Measurements from ENCODE around the gene BEND5. TPM values are rescaled to one million over a fixed set of nuclear protein-coding genes. Genes with fewer than 3 reads are reported as not detected.

Gene BEND5
- total and polyA plus RNA-seq, 2 donors (not counting 1 experiment from before 2014, with no cell fraction given): 0.39 TPM; not detected in 1

- H3K9me3 ChIP-seq (ENCODE audit: control insufficient read depth, insufficient read depth, low read depth, low read length): no peaks in the 10 kb centered on the region
- H3K36me3 ChIP-seq (ENCODE audit: control insufficient read depth, insufficient read depth, low read length): no peaks in the 10 kb centered on the region
- H2AFZ ChIP-seq (ENCODE audit: low read length): no peak overlapping the region
- no peaks in the 10 kb centered on the region for H4K20me1 ChIP-seq (ENCODE audit: control insufficient read depth, extremely low read depth, insufficient read depth, low read length)
- no peak overlapping the region for H3K27ac ChIP-seq (ENCODE audit: insufficient read depth, low read length)
- no peak overlapping the region for H3K4me3 ChIP-seq (replicated peaks in 1 of 4; ENCODE audit: control extremely low read depth in 1 of 4, insufficient read depth in 1 of 4, low read depth in 3 of 4, low read length in 4 of 4)
- no peak for TF ChIP-seq CTCF (conservative IDR thresholded peaks at IDR 0.05 in 1 of 2, IDR thresholded peaks at IDR 0.05 in 1 of 2; ENCODE audit: low read depth in 1 of 2, low read length in 2 of 2)
- no peak for TF ChIP-seq EZH2 (IDR thresholded peaks at IDR 0.05; ENCODE audit: low read length, missing control alignments)
- H3K79me2 ChIP-seq (ENCODE audit: control insufficient read depth, insufficient read depth, low read length): no peaks in the 10 kb centered on the region
- DNase-seq (ENCODE audit: low read depth in 2 of 2): no peak
- no peaks in the 10 kb centered on the region for H3K4me1 ChIP-seq (ENCODE audit: control insufficient read depth, extremely low read depth, insufficient read depth, low read length)
- H3K9ac ChIP-seq (ENCODE audit: insufficient read depth, low read length): no peak overlapping the region
- no peaks in the 10 kb centered on the region for H3K27me3 ChIP-seq (ENCODE audit: control insufficient read depth, insufficient read depth, low read length)
- H3K4me2 ChIP-seq (ENCODE audit: extremely low read depth, insufficient read depth, low read length): no peak overlapping the region
Measured at GRCh38 chr1:48683839-48684238, 92.9 kb downstream of the BEND5 start.

GRCh38 chr1:48681476-48682305, 95.0 kb downstream of the BEND5 start:
- Histone ChIP-seq H3K27me3 (ENCODE audit: control insufficient read depth, insufficient read depth, low read length) (no peaks in the 10 kb centered on the region), H3K4me2 (ENCODE audit: extremely low read depth, insufficient read depth, low read length) (no peak overlapping the region), H3K79me2 (ENCODE audit: control insufficient read depth, insufficient read depth, low read length) (no peaks in the 10 kb centered on the region), H3K27ac (ENCODE audit: insufficient read depth, low read length) (no peak overlapping the region), H3K9me3 (ENCODE audit: control insufficient read depth, insufficient read depth, low read depth, low read length) (no peaks in the 10 kb centered on the region), H3K4me1 (ENCODE audit: control insufficient read depth, extremely low read depth, insufficient read depth, low read length) (no peaks in the 10 kb centered on the region), H3K9ac (ENCODE audit: insufficient read depth, low read length) (no peak overlapping the region), H2AFZ (ENCODE audit: low read length) (no peak overlapping the region), H3K4me3 (replicated peaks in 1 of 4; ENCODE audit: control extremely low read depth in 1 of 4, insufficient read depth in 1 of 4, low read depth in 3 of 4, low read length in 4 of 4) (no peak overlapping the region), H4K20me1 (ENCODE audit: control insufficient read depth, extremely low read depth, insufficient read depth, low read length) (no peaks in the 10 kb centered on the region), H3K36me3 (ENCODE audit: control insufficient read depth, insufficient read depth, low read length) (no peaks in the 10 kb centered on the region)
- no peak for TF ChIP-seq EZH2 (IDR thresholded peaks at IDR 0.05; ENCODE audit: low read length, missing control alignments)
- TF ChIP-seq CTCF (conservative IDR thresholded peaks at IDR 0.05 in 1 of 2, IDR thresholded peaks at IDR 0.05 in 1 of 2; ENCODE audit: low read depth in 1 of 2, low read length in 2 of 2): no peak
- peak; percentile 11 to 73 for DNase-seq (ENCODE audit: low read depth in 2 of 2)

GRCh38 chr1:48680411-48681035, 96.2 kb downstream of the BEND5 start:
- peak in 1 of 2 donors; percentile 43 for DNase-seq (ENCODE audit: low read depth in 2 of 2)
- Histone ChIP-seq H3K79me2 (ENCODE audit: control insufficient read depth, insufficient read depth, low read length) (no peaks in the 10 kb centered on the region), H3K36me3 (ENCODE audit: control insufficient read depth, insufficient read depth, low read length) (no peaks in the 10 kb centered on the region), H3K4me3 (replicated peaks in 1 of 4; ENCODE audit: control extremely low read depth in 1 of 4, insufficient read depth in 1 of 4, low read depth in 3 of 4, low read length in 4 of 4) (no peak overlapping the region), H2AFZ (ENCODE audit: low read length) (no peak overlapping the region), H3K9me3 (ENCODE audit: control insufficient read depth, insufficient read depth, low read depth, low read length) (no peaks in the 10 kb centered on the region), H3K9ac (ENCODE audit: insufficient read depth, low read length) (no peak overlapping the region), H4K20me1 (ENCODE audit: control insufficient read depth, extremely low read depth, insufficient read depth, low read length) (no peaks in the 10 kb centered on the region), H3K27me3 (ENCODE audit: control insufficient read depth, insufficient read depth, low read length) (no peaks in the 10 kb centered on the region), H3K27ac (ENCODE audit: insufficient read depth, low read length) (no peak overlapping the region), H3K4me1 (ENCODE audit: control insufficient read depth, extremely low read depth, insufficient read depth, low read length) (no peaks in the 10 kb centered on the region), H3K4me2 (ENCODE audit: extremely low read depth, insufficient read depth, low read length) (no peak overlapping the region)
- no peak for TF ChIP-seq CTCF (conservative IDR thresholded peaks at IDR 0.05 in 1 of 2, IDR thresholded peaks at IDR 0.05 in 1 of 2; ENCODE audit: low read depth in 1 of 2, low read length in 2 of 2)
- no peak for TF ChIP-seq EZH2 (IDR thresholded peaks at IDR 0.05; ENCODE audit: low read length, missing control alignments)

Data from fibroblast of lung (primary cell).